Activated naive CD4-positive, alpha-beta T cell treated with anti-CD3 and anti-CD28 coated beads for 36 hours (primary cell): ENCODE measurements around the gene RAPGEF2. TPM values are rescaled to one million over a fixed set of nuclear protein-coding genes. Genes with fewer than 3 reads are reported as not detected.

Source experiments
- CTCF ChIA-PET: fragments of 350-600 bp; sonication (Branson Sonifier 250); formaldehyde crosslinking; loops from one replicate; lab custom pipeline; 2021; ENCODE audit warnings: antibody characterized with exemption; lab: Charles Lee
- DNase-seq: peaks from one replicate; pipeline ENCODE4 v3.0.0-alpha.2; 2020
- H3K27ac Mint-ChIP-seq: one replicate; pipeline ENCODE4 v1.8.0; 2021; ENCODE audit warnings: mild to moderate bottlenecking, mixed read lengths
- H3K27me3 Mint-ChIP-seq: one replicate; pipeline ENCODE4 v1.8.0; 2021; ENCODE audit warnings: low read depth, mixed read lengths
- H3K36me3 Mint-ChIP-seq: one replicate; pipeline ENCODE4 v1.8.0; 2021; ENCODE audit warnings: low read depth, mixed read lengths
- H3K4me1 Mint-ChIP-seq: one replicate; pipeline ENCODE4 v1.8.0; 2021; ENCODE audit warnings: low read depth, mixed read lengths
- H3K4me3 Mint-ChIP-seq: one replicate; pipeline ENCODE4 v1.8.0; 2021; ENCODE audit warnings: mild to moderate bottlenecking, moderate library complexity, mixed read lengths
- H3K9me3 Mint-ChIP-seq: one replicate; pipeline ENCODE4 v1.8.0; 2021; ENCODE audit warnings: mixed read lengths
- intact Hi-C: fragments of 100-400 bp; cut with micrococcal nuclease; formaldehyde crosslinking; loops from one replicate; pipeline ENCODE4 v1.15.1; 2023
- total RNA-seq, 2 experiments: library from RNA; stranded (reverse); gene quantifications; one replicate each; pipeline ENCODE4 v1.2.3, GENCODE V29; 2021

The RAPGEF2 gene
- total RNA-seq, 2 experiments from 2014 or later = 21.2 to 26.1 TPM

- H3K4me1 Mint-ChIP-seq = no peaks in the 10 kb centered on the region
- H3K9me3 Mint-ChIP-seq = peaks cover 3% of the 10 kb centered on the region
- intact Hi-C loops = loop anchor here (5.0 kb wide), 1 partner anchor 176 kb away; no protein-coding TSS in a partner anchor
- CTCF ChIA-PET = interaction anchor here (0.6 to 1.0 kb wide), 2 partner anchors 25 to 52 kb away, joined by 3 to 5 read pairs; no protein-coding TSS in a partner anchor
- no peak overlapping the region for H3K4me3 Mint-ChIP-seq
- DNase-seq = peak; percentile 8
- no peaks in the 10 kb centered on the region for H3K36me3 Mint-ChIP-seq
- H3K27ac Mint-ChIP-seq = no peak overlapping the region
- peaks cover 22% of the 10 kb centered on the region for H3K27me3 Mint-ChIP-seq
Observed at GRCh38 chr4:159382856-159383561, 280.1 kb downstream of the RAPGEF2 start.

DNA sequence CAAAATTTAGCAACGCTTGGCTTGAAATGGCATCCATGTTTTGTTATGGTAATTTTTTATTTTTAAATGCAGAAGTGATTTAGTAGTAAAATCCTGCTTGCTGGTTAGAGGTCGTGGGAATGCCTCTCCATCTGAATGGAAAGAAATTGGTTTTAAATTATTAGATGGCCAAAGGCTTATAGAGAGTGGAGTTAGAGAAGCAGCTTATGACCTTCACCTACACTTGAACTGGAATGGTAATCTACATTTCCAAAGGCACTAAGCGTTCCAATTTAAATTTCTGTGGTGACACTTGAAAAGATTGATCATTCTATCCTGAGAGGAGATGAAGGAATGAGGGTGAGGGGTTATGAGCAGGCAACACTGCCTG, 280.7 kb downstream of the RAPGEF2 start:
- no peaks in the 10 kb centered on the region for H3K36me3 Mint-ChIP-seq
- DNase-seq = no peak
- CTCF ChIA-PET = interaction anchor here (0.6 to 1.0 kb wide), 2 partner anchors 24 to 52 kb away, joined by 3 to 5 read pairs; no protein-coding TSS in a partner anchor
- H3K4me3 Mint-ChIP-seq = no peak overlapping the region
- intact Hi-C loops = loop anchor here (5.0 kb wide), 1 partner anchor 176 kb away; no protein-coding TSS in a partner anchor
- H3K9me3 Mint-ChIP-seq = peaks cover 3% of the 10 kb centered on the region
- no peak overlapping the region for H3K27ac Mint-ChIP-seq
- no peaks in the 10 kb centered on the region for H3K4me1 Mint-ChIP-seq
- H3K27me3 Mint-ChIP-seq = peaks cover 26% of the 10 kb centered on the region

DNA sequence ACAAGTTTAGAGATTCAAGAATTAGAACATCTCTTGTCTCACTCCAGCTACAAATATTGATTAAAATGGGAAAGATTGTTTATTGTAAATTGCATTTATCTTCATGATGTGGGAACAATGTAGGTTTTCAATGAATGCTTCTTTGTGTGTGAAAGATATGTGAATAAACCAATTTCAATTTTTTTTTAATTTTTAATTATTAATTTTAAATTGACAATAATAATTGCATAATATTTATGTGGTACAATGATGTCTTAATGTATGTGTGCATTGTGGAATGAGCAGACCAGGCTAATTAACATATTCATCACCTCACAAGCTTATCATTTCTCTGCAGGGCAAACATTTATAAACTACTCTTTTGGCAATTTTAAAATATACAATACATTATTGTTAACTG, 281.1 kb downstream of the RAPGEF2 start:
- peaks cover 3% of the 10 kb centered on the region for H3K9me3 Mint-ChIP-seq
- CTCF ChIA-PET = interaction anchor here (1.0 kb wide), 1 partner anchor 53 kb away, joined by 3 read pairs; no protein-coding TSS in a partner anchor
- intact Hi-C loops = loop anchor here (5.0 kb wide), 1 partner anchor 177 kb away; no protein-coding TSS in a partner anchor
- no peak for DNase-seq
- no peak overlapping the region for H3K27ac Mint-ChIP-seq
- peaks cover 27% of the 10 kb centered on the region for H3K27me3 Mint-ChIP-seq
- H3K4me3 Mint-ChIP-seq = no peak overlapping the region
- H3K4me1 Mint-ChIP-seq = no peaks in the 10 kb centered on the region
- H3K36me3 Mint-ChIP-seq = no peaks in the 10 kb centered on the region

GRCh38 chr4:159384632-159385031, 281.8 kb downstream of the RAPGEF2 start:
- CTCF ChIA-PET = no interaction called here
- H3K9me3 Mint-ChIP-seq = peaks cover 3% of the 10 kb centered on the region
- H3K36me3 Mint-ChIP-seq = no peaks in the 10 kb centered on the region
- intact Hi-C loops = loop anchor here (5.0 kb wide), 1 partner anchor 177 kb away; no protein-coding TSS in a partner anchor
- no peak for DNase-seq
- H3K27ac Mint-ChIP-seq = no peak overlapping the region
- H3K27me3 Mint-ChIP-seq = peaks cover 28% of the 10 kb centered on the region
- no peak overlapping the region for H3K4me3 Mint-ChIP-seq
- H3K4me1 Mint-ChIP-seq = no peaks in the 10 kb centered on the region

- Mint-ChIP-seq H3K9me3 (peaks cover 3% of the 10 kb centered on the region), H3K27ac (no peak overlapping the region), H3K27me3 (peaks cover 30% of the 10 kb centered on the region), H3K36me3 (no peaks in the 10 kb centered on the region), H3K4me3 (no peak overlapping the region), H3K4me1 (peaks cover 2% of the 10 kb centered on the region)
- intact Hi-C loops = loop anchor here (2.0 kb wide), 1 partner anchor 530 kb away; no protein-coding TSS in a partner anchor
- CTCF ChIA-PET = no interaction called here
- DNase-seq = no peak
Observed at GRCh38 chr4:159386620-159387019, 283.7 kb downstream of the RAPGEF2 start.

DNA sequence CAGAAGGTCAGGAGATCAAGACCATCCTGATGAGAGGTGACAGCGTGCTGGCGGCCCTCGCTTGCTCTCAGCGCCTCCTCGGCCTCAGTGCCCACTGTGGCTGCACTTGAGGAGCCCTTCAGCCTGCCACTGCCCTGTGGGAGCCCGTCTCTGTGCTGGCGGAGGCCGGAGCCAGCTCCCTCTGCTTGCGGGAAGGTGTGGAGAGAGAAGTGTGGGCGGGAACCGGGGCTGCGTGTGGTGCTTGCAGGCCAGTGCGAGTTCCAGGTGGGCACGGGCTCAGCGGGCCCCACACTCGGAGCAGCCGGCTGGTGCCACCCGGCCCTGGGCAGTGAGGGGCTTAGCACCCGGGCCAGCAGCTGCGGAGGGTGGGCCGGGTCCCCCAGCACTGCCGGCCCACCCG, 286.9 kb downstream of the RAPGEF2 start:
- Mint-ChIP-seq H3K4me3 (no peak overlapping the region), H3K27me3 (peaks cover 32% of the 10 kb centered on the region), H3K27ac (no peak overlapping the region), H3K36me3 (no peaks in the 10 kb centered on the region), H3K9me3 (peaks cover 3% of the 10 kb centered on the region), H3K4me1 (peaks cover 2% of the 10 kb centered on the region)
- CTCF ChIA-PET = no interaction called here
- intact Hi-C loops = no loop called here
- no peak for DNase-seq

- Mint-ChIP-seq H3K27ac (no peak overlapping the region), H3K9me3 (peaks cover 3% of the 10 kb centered on the region), H3K4me3 (no peak overlapping the region), H3K36me3 (no peaks in the 10 kb centered on the region), H3K4me1 (peaks cover 2% of the 10 kb centered on the region), H3K27me3 (peaks cover 29% of the 10 kb centered on the region)
- CTCF ChIA-PET = no interaction called here
- intact Hi-C loops = no loop called here
- DNase-seq = no peak
Observed at GRCh38 chr4:159390648-159391047, 287.8 kb downstream of the RAPGEF2 start.

- Mint-ChIP-seq H3K9me3 (no peaks in the 10 kb centered on the region), H3K4me1 (peaks cover 2% of the 10 kb centered on the region), H3K4me3 (no peak overlapping the region), H3K27me3 (peaks cover 13% of the 10 kb centered on the region), H3K27ac (no peak overlapping the region), H3K36me3 (no peaks in the 10 kb centered on the region)
- intact Hi-C loops = no loop called here
- CTCF ChIA-PET = interaction anchor here (0.6 kb wide), 1 partner anchor 61 kb away, joined by 3 read pairs; no protein-coding TSS in a partner anchor
- no peak for DNase-seq
Observed at GRCh38 chr4:159395693-159396092, 292.8 kb downstream of the RAPGEF2 start.

GRCh38 chr4:159396151-159396550, 293.3 kb downstream of the RAPGEF2 start:
- Mint-ChIP-seq H3K4me3 (no peak overlapping the region), H3K9me3 (no peaks in the 10 kb centered on the region), H3K4me1 (no peaks in the 10 kb centered on the region), H3K36me3 (no peaks in the 10 kb centered on the region), H3K27me3 (peaks cover 12% of the 10 kb centered on the region), H3K27ac (no peak overlapping the region)
- intact Hi-C loops = no loop called here
- CTCF ChIA-PET = interaction anchor here (0.6 kb wide), 1 partner anchor 60 kb away, joined by 3 read pairs; no protein-coding TSS in a partner anchor
- no peak for DNase-seq

GRCh38 chr4:159398236-159398638, 295.4 kb downstream of the RAPGEF2 start:
- Mint-ChIP-seq H3K36me3 (no peaks in the 10 kb centered on the region), H3K4me3 (no peak overlapping the region), H3K4me1 (no peaks in the 10 kb centered on the region), H3K27ac (no peak overlapping the region), H3K27me3 (peaks cover 12% of the 10 kb centered on the region), H3K9me3 (no peaks in the 10 kb centered on the region)
- CTCF ChIA-PET = no interaction called here
- DNase-seq = no peak
- intact Hi-C loops = no loop called here

DNA sequence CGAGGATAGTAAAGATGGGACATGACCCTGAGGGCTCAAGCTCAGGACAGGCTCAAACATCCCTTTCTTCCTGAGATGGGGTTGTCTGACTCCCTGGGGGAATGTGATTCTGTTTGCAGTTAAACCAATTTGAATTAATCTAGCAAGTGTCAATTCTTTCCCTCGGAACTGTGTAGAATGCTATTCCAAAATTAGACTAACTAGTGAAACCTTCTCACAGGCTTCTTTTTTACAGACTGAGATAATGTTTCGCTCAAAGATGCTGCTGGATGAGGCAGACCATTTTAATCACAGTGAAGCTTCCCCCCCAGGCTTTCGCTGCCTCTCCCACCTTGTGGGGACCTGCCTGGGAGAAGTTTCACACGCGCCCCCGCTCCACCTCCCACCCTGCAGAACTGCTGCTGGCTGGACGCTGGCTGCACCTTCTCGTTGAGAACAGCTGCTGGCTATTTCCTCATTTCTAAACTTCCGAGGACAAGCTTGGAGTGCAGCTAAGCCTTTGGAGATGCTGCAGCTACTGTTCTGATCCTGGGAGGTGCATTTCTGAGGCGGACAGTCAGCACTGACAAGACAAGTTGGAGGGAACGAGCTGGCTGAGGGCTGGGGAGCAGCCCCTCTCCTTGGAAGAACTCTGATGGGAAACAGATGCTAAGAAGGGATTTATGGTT, 297.8 kb downstream of the RAPGEF2 start:
- no peaks in the 10 kb centered on the region for H3K4me1 Mint-ChIP-seq
- no peak overlapping the region for H3K27ac Mint-ChIP-seq
- H3K27me3 Mint-ChIP-seq = peaks cover 12% of the 10 kb centered on the region
- CTCF ChIA-PET = no interaction called here
- H3K36me3 Mint-ChIP-seq = no peaks in the 10 kb centered on the region
- intact Hi-C loops = no loop called here
- no peak for DNase-seq
- no peak overlapping the region for H3K4me3 Mint-ChIP-seq
- no peaks in the 10 kb centered on the region for H3K9me3 Mint-ChIP-seq

DNA sequence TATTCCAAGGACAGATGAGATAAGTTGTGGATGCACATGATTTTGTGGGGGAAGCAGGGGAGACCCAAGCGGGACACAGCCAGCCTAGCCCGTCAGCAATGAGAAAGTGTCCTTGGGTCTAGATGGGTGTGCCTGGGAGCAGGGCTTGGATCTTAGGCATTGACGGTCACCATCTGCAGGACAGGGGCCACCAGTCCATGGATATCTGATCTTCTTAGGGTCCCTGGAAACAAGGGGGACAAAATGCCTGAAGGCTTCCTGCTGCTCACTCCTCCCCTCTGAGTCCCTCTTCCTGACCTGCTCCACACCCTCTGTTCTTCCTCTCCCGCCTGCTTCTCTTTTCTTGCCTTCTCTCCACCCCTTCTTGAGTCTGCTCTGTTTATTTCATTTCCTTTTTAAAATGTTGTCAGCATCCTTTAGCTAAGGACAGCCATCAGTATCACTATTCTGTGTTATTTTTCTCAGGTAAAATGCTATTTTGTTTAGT, 298.4 kb downstream of the RAPGEF2 start:
- DNase-seq = no peak
- CTCF ChIA-PET = no interaction called here
- intact Hi-C loops = no loop called here
- H3K9me3 Mint-ChIP-seq = no peaks in the 10 kb centered on the region
- no peak overlapping the region for H3K4me3 Mint-ChIP-seq
- H3K27ac Mint-ChIP-seq = no peak overlapping the region
- no peaks in the 10 kb centered on the region for H3K4me1 Mint-ChIP-seq
- peaks cover 12% of the 10 kb centered on the region for H3K27me3 Mint-ChIP-seq
- no peaks in the 10 kb centered on the region for H3K36me3 Mint-ChIP-seq
